Measurements from ENCODE around the gene MZB1. TPM values are rescaled to one million over a fixed set of nuclear protein-coding genes. Genes with fewer than 3 reads are reported as not detected.
A peak's percentile ranks its signal among the peaks of the same experiment; 100 is the strongest.

MZB1 gene
- total and polyA plus RNA-seq, 2 of the 13 experiments (the other 11 are each of a cell fraction or from before 2014, with no cell fraction given) = 0.31 to 0.40 TPM

DNA sequence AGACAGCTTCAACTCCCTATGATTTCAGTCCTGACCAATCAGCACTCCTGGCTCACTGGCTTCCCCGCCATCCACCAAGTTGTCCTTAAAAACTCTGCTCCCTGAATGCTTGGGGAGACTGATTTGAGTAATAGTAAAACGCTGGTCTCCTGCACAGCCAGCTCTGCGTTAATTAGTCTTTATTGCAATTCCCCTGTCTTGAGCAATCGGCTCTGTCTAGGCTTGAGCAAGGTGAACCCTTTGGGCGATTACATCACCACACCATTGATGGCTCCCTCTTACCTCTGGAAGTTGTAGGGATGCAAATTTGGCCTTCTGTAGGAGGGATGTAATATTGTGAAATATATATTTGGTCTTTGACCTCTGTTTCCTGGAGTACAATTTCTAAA is 3.7 kb downstream of the MZB1 start (continued):
- TF ChIP-seq ZNF547 (CRISPR knock-in tag; IDR thresholded peaks at IDR 0.05) (no peak), NR2C2 (CRISPR knock-in tag; IDR thresholded peaks at IDR 0.05; ENCODE audit: borderline replicate concordance) (peak; percentile 38; the same call in 1 of the 2 replicates), ONECUT2 (CRISPR knock-in tag; IDR thresholded peaks at IDR 0.05) (no peak), CEBPG (CRISPR knock-in tag; IDR thresholded peaks at IDR 0.05) (peak; percentile 89), TCF7 (IDR thresholded peaks at IDR 0.05; ENCODE audit: low read depth) (no peak), LCORL (IDR thresholded peaks at IDR 0.05) (no peak), LCORL (CRISPR knock-in tag; IDR thresholded peaks at IDR 0.05) (0 out of 2 replicates have a peak, but pooled peaks have one; percentile 24)
- TF ChIP-seq, protein P1, sequence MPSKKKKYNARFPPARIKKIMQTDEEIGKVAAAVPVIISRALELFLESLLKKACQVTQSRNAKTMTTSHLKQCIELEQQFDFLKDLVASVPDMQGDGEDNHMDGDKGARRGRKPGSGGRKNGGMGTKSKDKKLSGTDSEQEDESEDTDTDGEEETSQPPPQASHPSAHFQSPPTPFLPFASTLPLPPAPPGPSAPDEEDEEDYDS (CRISPR knock-in tag; IDR thresholded peaks at IDR 0.05) = no peak
- TF ChIP-seq, protein P2, sequence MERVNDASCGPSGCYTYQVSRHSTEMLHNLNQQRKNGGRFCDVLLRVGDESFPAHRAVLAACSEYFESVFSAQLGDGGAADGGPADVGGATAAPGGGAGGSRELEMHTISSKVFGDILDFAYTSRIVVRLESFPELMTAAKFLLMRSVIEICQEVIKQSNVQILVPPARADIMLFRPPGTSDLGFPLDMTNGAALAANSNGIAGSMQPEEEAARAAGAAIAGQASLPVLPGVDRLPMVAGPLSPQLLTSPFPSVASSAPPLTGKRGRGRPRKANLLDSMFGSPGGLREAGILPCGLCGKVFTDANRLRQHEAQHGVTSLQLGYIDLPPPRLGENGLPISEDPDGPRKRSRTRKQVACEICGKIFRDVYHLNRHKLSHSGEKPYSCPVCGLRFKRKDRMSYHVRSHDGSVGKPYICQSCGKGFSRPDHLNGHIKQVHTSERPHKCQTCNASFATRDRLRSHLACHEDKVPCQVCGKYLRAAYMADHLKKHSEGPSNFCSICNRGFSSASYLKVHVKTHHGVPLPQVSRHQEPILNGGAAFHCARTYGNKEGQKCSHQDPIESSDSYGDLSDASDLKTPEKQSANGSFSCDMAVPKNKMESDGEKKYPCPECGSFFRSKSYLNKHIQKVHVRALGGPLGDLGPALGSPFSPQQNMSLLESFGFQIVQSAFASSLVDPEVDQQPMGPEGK (CRISPR knock-in tag; IDR thresholded peaks at IDR 0.05) = 0 out of 2 replicates have a peak, but pooled peaks have one; percentile 9
- TF ChIP-seq, protein P3, sequence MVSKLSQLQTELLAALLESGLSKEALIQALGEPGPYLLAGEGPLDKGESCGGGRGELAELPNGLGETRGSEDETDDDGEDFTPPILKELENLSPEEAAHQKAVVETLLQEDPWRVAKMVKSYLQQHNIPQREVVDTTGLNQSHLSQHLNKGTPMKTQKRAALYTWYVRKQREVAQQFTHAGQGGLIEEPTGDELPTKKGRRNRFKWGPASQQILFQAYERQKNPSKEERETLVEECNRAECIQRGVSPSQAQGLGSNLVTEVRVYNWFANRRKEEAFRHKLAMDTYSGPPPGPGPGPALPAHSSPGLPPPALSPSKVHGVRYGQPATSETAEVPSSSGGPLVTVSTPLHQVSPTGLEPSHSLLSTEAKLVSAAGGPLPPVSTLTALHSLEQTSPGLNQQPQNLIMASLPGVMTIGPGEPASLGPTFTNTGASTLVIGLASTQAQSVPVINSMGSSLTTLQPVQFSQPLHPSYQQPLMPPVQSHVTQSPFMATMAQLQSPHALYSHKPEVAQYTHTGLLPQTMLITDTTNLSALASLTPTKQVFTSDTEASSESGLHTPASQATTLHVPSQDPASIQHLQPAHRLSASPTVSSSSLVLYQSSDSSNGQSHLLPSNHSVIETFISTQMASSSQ (IDR thresholded peaks at IDR 0.05; ENCODE audit: low read depth) = no peak
- TF ChIP-seq, protein P3 (CRISPR knock-in tag; IDR thresholded peaks at IDR 0.05; ENCODE audit: borderline replicate concordance) = no peak
- TF ChIP-seq, protein P4, sequence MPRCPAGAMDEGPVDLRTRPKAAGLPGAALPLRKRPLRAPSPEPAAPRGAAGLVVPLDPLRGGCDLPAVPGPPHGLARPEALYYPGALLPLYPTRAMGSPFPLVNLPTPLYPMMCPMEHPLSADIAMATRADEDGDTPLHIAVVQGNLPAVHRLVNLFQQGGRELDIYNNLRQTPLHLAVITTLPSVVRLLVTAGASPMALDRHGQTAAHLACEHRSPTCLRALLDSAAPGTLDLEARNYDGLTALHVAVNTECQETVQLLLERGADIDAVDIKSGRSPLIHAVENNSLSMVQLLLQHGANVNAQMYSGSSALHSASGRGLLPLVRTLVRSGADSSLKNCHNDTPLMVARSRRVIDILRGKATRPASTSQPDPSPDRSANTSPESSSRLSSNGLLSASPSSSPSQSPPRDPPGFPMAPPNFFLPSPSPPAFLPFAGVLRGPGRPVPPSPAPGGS (CRISPR knock-in tag; IDR thresholded peaks at IDR 0.05) = no peak
- TF ChIP-seq, protein P5, sequence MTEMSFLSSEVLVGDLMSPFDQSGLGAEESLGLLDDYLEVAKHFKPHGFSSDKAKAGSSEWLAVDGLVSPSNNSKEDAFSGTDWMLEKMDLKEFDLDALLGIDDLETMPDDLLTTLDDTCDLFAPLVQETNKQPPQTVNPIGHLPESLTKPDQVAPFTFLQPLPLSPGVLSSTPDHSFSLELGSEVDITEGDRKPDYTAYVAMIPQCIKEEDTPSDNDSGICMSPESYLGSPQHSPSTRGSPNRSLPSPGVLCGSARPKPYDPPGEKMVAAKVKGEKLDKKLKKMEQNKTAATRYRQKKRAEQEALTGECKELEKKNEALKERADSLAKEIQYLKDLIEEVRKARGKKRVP (CRISPR knock-in tag; IDR thresholded peaks at IDR 0.05) = peak in 1 of 2 experiments; percentile 79; a peak in 1 of 4 replicates
